Heart left ventricle (tissue), 13 donors: Measurements from ENCODE around the gene ARF3.

ENCODE experiments used
- POLR2A ChIP-seq, 2 donors: fragments of 450-650 bp; IDR thresholded peaks; one replicate each; pipeline ENCODE4 v1.6.1; 2017; ENCODE audit warnings: antibody characterized with exemption in 2 of 2, mild to moderate bottlenecking in 2 of 2, moderate library complexity in 2 of 2
- TF ChIP-seq, protein P1 (sequence below), 12 donors: fragments of 200-600 bp; sonication (generic) in 4 of 12; IDR thresholded peaks; one replicate each; pipeline versions ENCODE4 v1.5.0 to v1.8.0; 2018 to 2022; ENCODE audit warnings: antibody characterized with exemption in 12 of 12, mild to moderate bottlenecking in 5 of 12
- donor health status: ischemic (EF 13 %, LVEDD 7.1; RV severe dilation, severe dysfunction).
- donor health status: DM: no; HTN: yes; CAD: no.
- donor health status: DM: no; HTN: no; CAD: no.
- donor health status: ischemic (EF 25% LVEDD 6.9; RV normal size, moderate dysfunction).
- donor health status: ischemic (EF 25% LVEDD 5.7; RV mildly dilated, moderate dysfunction).
- donor health status: ischemic (EF 35%, LVEDD 5.7; RV mildly dilated, moderate dysfunction).
- donor health status: nonischemic (EF 11% LVEDD 7.7; RV severe dilation, severe dysfunction).
- donor health status: DM: yes; HTN: yes; CAD: no.
- donor health status: PGD.
- donor health status: ischemic (EF 29% LVEDD 5.4; RV normal size, mild dysfunction).
- donor health status: nonischemic (EF 23%, LVEDD 6.1; RV moderate dilation, normal function).

DNA sequence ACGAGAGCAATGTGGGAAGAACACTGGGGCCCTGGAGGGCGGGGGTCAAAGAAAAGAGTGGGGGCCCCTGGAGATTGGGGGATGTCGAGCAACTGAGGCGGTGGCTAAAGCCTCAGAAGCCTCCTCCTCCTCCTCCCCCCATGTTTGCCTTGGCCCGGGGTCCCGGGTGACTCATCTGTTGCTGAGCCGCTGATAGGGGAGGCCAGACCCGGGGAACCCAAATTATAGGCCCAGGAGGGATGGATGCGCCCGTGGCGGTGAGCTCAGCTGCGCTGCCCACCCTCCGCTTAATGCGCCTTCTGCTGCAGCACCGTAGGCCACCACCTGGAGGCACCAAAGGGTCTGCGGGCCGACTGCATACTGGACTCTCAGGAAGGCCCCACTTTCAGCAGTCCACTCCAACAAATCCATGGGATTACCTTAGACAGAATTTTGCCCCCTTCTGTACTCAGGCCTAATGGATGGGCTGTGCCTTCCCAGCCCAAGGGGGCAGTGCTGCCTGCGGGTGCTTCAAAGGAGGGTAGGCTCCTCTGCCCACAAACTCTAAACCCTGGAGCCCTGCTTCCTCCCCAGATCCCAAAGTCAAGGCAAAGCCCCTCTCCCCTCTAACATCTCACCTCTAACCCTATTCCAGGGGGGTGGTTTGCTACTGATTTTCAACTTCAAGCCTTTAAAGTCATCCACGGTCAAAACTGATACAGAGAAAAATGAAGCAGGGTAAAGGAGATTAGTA is 16.8 kb upstream of the ARF3 start:
- TF ChIP-seq, protein P1, sequence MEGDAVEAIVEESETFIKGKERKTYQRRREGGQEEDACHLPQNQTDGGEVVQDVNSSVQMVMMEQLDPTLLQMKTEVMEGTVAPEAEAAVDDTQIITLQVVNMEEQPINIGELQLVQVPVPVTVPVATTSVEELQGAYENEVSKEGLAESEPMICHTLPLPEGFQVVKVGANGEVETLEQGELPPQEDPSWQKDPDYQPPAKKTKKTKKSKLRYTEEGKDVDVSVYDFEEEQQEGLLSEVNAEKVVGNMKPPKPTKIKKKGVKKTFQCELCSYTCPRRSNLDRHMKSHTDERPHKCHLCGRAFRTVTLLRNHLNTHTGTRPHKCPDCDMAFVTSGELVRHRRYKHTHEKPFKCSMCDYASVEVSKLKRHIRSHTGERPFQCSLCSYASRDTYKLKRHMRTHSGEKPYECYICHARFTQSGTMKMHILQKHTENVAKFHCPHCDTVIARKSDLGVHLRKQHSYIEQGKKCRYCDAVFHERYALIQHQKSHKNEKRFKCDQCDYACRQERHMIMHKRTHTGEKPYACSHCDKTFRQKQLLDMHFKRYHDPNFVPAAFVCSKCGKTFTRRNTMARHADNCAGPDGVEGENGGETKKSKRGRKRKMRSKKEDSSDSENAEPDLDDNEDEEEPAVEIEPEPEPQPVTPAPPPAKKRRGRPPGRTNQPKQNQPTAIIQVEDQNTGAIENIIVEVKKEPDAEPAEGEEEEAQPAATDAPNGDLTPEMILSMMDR (IDR thresholded peaks at IDR 0.05): peak; percentile 29 to 68 (median 58)
- no peak for TF ChIP-seq POLR2A (IDR thresholded peaks at IDR 0.05)
